Astrocyte (in vitro differentiated cells and primary cell): Measurements from ENCODE around the gene SH2B2. TPM values are rescaled to one million over a fixed set of nuclear protein-coding genes. Genes with fewer than 3 reads are reported as not detected.

Experiments used
- DNase-seq: peaks from one replicate; pipeline ENCODE4 v3.0.0-alpha.2; 2010; ENCODE audit warnings: low read depth
- FAIRE-seq: peaks from 2 replicates; lab custom pipeline; 2011; peaks lifted over from hg19 to GRCh38; lab: Jason Lieb, UNC
- H2AFZ ChIP-seq: 2 replicates; pipeline ENCODE4 v1.6.0; 2012; ENCODE audit warnings: low read depth, low read length, inconsistent platforms
- H3K27ac ChIP-seq: 2 replicates; pipeline ENCODE4 v1.5.1; 2011; ENCODE audit warnings: low read depth, low read length, inconsistent platforms
- H3K27me3 ChIP-seq: 2 replicates; pipeline ENCODE4 v1.6.0; 2011; ENCODE audit warnings: low read length, inconsistent platforms; ENCODE audit not compliant: insufficient read depth
- H3K36me3 ChIP-seq: 2 replicates; pipeline ENCODE4 v1.5.1; 2011; ENCODE audit warnings: low read length, inconsistent platforms; ENCODE audit not compliant: insufficient read depth
- H3K4me1 ChIP-seq: 2 replicates; pipeline ENCODE4 v1.5.1; 2011; ENCODE audit warnings: low read length, inconsistent platforms; ENCODE audit not compliant: insufficient read depth
- H3K4me2 ChIP-seq: 2 replicates; pipeline ENCODE4 v1.6.0; 2012; ENCODE audit warnings: low read length, inconsistent platforms
- H3K4me3 ChIP-seq: 2 replicates; pipeline ENCODE4 v1.5.1; 2011; ENCODE audit warnings: low read depth, mild to moderate bottlenecking, low read length, inconsistent platforms; ENCODE audit not compliant: insufficient read depth
- H3K79me2 ChIP-seq: 2 replicates; pipeline ENCODE4 v1.6.0; 2012; ENCODE audit warnings: mild to moderate bottlenecking, low read length, inconsistent platforms; ENCODE audit not compliant: insufficient read depth
- H3K9ac ChIP-seq: 2 replicates; pipeline ENCODE4 v1.6.0; 2012; ENCODE audit warnings: mild to moderate bottlenecking, low read length, inconsistent platforms
- H3K9me3 ChIP-seq: 2 replicates; pipeline ENCODE4 v1.5.1; 2012; ENCODE audit warnings: low read depth, mild to moderate bottlenecking, low read length, inconsistent platforms; ENCODE audit not compliant: insufficient read depth
- H4K20me1 ChIP-seq: 2 replicates; pipeline ENCODE4 v1.6.0; 2012; ENCODE audit warnings: low read length, inconsistent platforms; ENCODE audit not compliant: insufficient read depth
- H3K27ac Mint-ChIP-seq: one replicate; pipeline ENCODE4 v1.8.0; 2021; ENCODE audit warnings: mild to moderate bottlenecking, mixed read lengths; ENCODE audit not compliant: unreplicated experiment
- H3K27me3 Mint-ChIP-seq: one replicate; pipeline ENCODE4 v1.8.0; 2021; ENCODE audit warnings: low read depth, mixed read lengths; ENCODE audit not compliant: unreplicated experiment
- H3K36me3 Mint-ChIP-seq: one replicate; pipeline ENCODE4 v1.8.0; 2021; ENCODE audit warnings: low read depth, mixed read lengths; ENCODE audit not compliant: unreplicated experiment
- H3K4me1 Mint-ChIP-seq: one replicate; pipeline ENCODE4 v1.8.0; 2021; ENCODE audit warnings: low read depth, mixed read lengths; ENCODE audit not compliant: unreplicated experiment
- H3K4me3 Mint-ChIP-seq: one replicate; pipeline ENCODE4 v1.8.0; 2021; ENCODE audit warnings: mild to moderate bottlenecking, moderate library complexity, mixed read lengths; ENCODE audit not compliant: unreplicated experiment
- H3K9me3 Mint-ChIP-seq: one replicate; pipeline ENCODE4 v1.8.0; 2021; ENCODE audit warnings: mild to moderate bottlenecking, mixed read lengths; ENCODE audit not compliant: unreplicated experiment
- EZH2 ChIP-seq: IDR thresholded peaks from 2 replicates; pipeline ENCODE4 v1.6.1; 2012; ENCODE audit warnings: mild to moderate bottlenecking, low read length, inconsistent platforms; ENCODE audit not compliant: insufficient read depth
- total RNA-seq: library from RNA; stranded (reverse); gene quantifications from 2 replicates; pipeline ENCODE4 v1.2.1, GENCODE V29; 2021
- TF ChIP-seq, protein P1 (sequence below): IDR thresholded peaks from 2 replicates; pipeline ENCODE4 v1.5.1; 2011; ENCODE audit warnings: low read depth, mild to moderate bottlenecking, inconsistent platforms, low read length, moderate library complexity; ENCODE audit not compliant: insufficient read depth

SH2B2 gene
- total RNA-seq, 1 donor from 2014 or later: 5.6 TPM

DNA sequence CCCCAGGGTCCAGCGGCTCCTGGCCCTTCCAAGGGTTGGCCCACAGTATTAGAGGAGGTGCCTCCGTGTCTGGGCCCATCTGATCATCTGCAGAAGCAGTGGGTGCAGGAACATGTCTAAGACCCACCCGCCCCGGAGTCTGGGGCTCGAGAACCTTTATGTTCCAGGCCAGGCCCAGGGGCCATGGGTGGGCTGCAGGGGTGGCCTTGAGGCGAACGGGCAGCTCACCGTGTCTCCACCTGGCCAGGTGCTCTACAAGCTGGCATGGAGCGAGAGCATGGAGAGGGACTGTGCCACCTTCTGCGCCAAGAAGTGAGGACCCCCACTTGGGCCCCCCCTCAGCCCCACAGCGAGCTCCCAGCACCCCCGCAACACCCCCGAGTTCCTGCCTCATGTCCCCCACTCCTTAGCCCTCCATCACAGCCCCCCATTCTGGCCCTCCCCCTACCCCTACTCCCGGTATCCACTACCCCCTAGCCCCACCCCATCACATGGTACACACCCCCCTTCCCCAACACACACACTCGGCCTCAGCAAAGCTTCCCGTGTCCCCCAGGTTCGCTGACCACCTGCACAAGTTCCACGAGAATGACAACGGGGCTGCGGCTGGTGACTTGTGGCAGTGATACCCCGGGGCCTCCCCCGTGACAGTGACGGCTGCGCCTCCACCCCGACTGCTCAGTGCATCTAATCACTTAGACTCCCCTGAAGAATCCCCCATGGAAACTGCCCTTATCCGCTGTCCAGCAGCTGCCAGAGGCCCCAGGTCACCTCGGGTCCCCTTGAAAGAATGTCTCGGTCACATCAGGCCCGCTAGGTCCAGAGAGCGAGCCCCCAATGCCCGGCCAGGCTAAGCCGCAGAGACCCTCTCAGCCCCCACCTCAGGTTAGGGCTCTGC lies 4.0 kb upstream of the SH2B2 start:
- Mint-ChIP-seq H3K27ac (no peak overlapping the region), H3K4me1 (no peaks in the 10 kb centered on the region)
- no peaks in the 10 kb centered on the region for H3K27me3 ChIP-seq

DNA sequence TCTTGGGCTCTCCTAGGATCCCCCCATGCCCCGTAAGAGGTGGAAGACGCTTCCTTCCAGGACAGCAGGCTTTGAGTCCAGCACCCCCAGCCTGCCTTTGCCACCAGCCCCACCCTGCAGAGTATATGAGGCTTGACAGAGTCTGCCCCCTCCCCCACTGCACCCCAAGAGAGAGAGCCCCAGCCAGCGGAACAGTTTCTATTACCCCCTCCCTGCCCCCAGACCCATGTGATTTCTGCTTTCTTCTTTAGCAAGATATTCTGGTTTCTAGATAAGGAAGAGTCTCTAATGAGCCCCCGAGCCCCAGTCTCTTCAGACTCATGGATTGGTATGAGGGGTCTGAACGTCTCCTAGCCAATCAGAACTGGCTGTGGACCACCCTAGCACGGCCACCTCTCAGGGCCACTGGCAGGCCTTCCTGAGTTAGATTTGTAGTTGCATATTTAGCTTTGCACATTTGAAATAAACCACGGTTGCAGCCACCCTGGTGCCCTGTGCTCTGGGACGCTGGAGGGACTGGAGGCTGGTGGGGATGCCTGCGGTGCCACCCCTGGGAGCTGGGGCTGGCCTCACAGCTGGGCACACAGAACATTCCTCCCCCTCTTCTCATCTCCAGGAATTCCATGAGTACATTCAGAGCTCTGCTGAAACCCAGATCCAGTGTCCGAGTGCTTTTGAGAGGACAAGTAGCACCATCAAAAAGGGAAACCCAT lies 3.0 kb upstream of the SH2B2 start:
- H2AFZ ChIP-seq: no peak overlapping the region
- no peaks in the 10 kb centered on the region for H3K36me3 Mint-ChIP-seq
- H3K79me2 ChIP-seq: no peaks in the 10 kb centered on the region
- peaks cover 17% of the 10 kb centered on the region for H3K4me1 ChIP-seq
- no peak overlapping the region for H3K27ac ChIP-seq
- no peaks in the 10 kb centered on the region for H3K9me3 ChIP-seq
- FAIRE-seq: no peak
- H3K9ac ChIP-seq: no peak overlapping the region
- no peak overlapping the region for H3K4me3 ChIP-seq
- no peak overlapping the region for H3K4me3 Mint-ChIP-seq
- no peaks in the 10 kb centered on the region for H3K27me3 ChIP-seq
- no peak for DNase-seq
- H3K4me1 Mint-ChIP-seq: no peaks in the 10 kb centered on the region
- H3K36me3 ChIP-seq: no peaks in the 10 kb centered on the region
- H3K27ac Mint-ChIP-seq: no peak overlapping the region
- no peaks in the 10 kb centered on the region for H3K9me3 Mint-ChIP-seq
- H3K27me3 Mint-ChIP-seq: peaks cover 10% of the 10 kb centered on the region
- no peak for TF ChIP-seq EZH2
- TF ChIP-seq, protein P1, sequence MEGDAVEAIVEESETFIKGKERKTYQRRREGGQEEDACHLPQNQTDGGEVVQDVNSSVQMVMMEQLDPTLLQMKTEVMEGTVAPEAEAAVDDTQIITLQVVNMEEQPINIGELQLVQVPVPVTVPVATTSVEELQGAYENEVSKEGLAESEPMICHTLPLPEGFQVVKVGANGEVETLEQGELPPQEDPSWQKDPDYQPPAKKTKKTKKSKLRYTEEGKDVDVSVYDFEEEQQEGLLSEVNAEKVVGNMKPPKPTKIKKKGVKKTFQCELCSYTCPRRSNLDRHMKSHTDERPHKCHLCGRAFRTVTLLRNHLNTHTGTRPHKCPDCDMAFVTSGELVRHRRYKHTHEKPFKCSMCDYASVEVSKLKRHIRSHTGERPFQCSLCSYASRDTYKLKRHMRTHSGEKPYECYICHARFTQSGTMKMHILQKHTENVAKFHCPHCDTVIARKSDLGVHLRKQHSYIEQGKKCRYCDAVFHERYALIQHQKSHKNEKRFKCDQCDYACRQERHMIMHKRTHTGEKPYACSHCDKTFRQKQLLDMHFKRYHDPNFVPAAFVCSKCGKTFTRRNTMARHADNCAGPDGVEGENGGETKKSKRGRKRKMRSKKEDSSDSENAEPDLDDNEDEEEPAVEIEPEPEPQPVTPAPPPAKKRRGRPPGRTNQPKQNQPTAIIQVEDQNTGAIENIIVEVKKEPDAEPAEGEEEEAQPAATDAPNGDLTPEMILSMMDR: no peak
- H4K20me1 ChIP-seq: peaks cover 10% of the 10 kb centered on the region
- no peak overlapping the region for H3K4me2 ChIP-seq

More for the DNA sequence above, 4.0 kb upstream of the SH2B2 start:
- no peaks in the 10 kb centered on the region for H3K9me3 Mint-ChIP-seq
- Histone ChIP-seq H2AFZ (no peak overlapping the region), H3K9ac (no peak overlapping the region), H3K36me3 (no peaks in the 10 kb centered on the region), H3K27ac (no peak overlapping the region), H3K4me1 (peaks cover 12% of the 10 kb centered on the region), H3K9me3 (no peaks in the 10 kb centered on the region), H4K20me1 (peaks cover under 1% of the 10 kb centered on the region), H3K79me2 (no peaks in the 10 kb centered on the region), H3K4me3 (no peak overlapping the region), H3K4me2 (no peak overlapping the region)
- H3K27me3 Mint-ChIP-seq: peaks cover 10% of the 10 kb centered on the region
- DNase-seq: no peak
- TF ChIP-seq EZH2: no peak
- TF ChIP-seq, protein P1: no peak
- H3K36me3 Mint-ChIP-seq: no peaks in the 10 kb centered on the region
- no peak for FAIRE-seq
- no peak overlapping the region for H3K4me3 Mint-ChIP-seq
